DMS53 (cell line): ENCODE results near the gene TPRA1.

Experiments used
- DNase-seq: peaks from one replicate; lab custom pipeline; 2025; lab: John Stamatoyannopoulos, UW

TPRA1 gene

GRCh38 chr3:127590593-127591465, at the start of gene TPRA1:
Gene TPRA1, minus strand, starts transcription at chr3:127590733. Its CDS starts 10,587 bp downstream, at chr3:127580146.
- peak; percentile 97 for DNase-seq

GRCh38 chr3:127640042-127640355, 49.5 kb upstream of the TPRA1 start:
- no peak for DNase-seq

GRCh38 chr3:127639173-127640041, 48.9 kb upstream of the TPRA1 start:
- no peak for DNase-seq

- no peak for DNase-seq
These were observed 47.4 kb upstream of the TPRA1 start for GRCh38 chr3:127637971-127638370.

- peak; percentile 17 for DNase-seq
These were observed 47.0 kb upstream of the TPRA1 start for GRCh38 chr3:127637546-127637945.

DNA sequence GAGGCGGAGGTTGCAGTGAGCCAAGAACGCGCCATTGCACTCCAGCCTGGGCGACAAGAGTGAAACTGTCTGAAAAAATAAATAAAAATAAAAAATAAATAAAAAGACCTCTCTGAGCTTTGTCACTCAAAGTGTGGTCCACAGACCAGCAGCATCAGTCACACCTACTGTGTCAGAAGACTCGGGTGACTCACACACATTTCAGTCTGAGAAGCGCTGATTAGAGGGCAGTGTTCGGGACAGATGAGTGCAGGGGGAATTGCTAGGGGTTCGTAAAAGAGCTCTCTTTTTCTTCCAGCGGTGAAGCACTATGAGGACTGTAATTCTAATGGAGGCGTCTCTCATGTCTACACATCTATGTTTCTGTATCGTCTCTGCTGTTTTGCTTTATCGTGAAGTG, 44.1 kb upstream of the TPRA1 start:
- DNase-seq, result no peak

- peak; percentile 9 for DNase-seq
These were observed 41.7 kb upstream of the TPRA1 start for GRCh38 chr3:127632035-127632820.

- peak; percentile 92 for DNase-seq
These were observed 40.5 kb upstream of the TPRA1 start for GRCh38 chr3:127630811-127631714.

GRCh38 chr3:127629467-127630403, 39.2 kb upstream of the TPRA1 start:
- DNase-seq, result peak; percentile 69

DNA sequence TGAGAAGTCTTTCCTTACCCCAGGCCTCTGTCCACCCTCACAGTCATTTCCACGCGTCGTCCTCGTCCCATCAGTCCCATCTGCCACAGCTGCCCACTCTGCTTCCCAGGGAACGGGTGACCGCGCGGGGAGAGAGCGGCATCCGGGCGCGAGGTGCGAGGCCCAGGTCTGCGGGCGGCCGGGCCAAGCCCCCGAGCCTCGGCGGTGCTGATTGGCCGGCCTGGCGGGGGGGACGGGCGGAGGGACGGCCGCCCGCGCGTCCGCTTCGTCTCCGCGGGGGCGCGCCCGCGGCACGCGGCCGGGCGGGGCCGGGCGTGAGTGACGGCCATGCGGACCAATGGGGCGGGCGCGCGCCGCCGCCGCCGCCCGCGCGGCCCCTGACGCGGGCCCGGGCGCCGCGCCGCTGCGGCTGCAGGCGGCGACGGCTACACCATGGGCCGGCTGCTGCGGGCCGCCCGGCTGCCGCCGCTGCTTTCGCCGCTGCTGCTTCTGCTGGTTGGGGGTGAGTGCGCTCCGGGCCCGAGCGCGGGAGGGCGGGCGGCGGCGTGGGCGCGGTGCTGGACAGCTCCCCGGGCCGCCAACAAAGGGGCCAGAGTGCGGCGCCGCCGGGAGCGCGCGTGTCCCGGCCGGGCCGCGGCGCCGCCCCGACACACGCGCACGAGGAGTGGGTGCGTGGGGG, 38.4 kb upstream of the TPRA1 start, which contains the start of gene PODXL2:
Gene PODXL2, plus strand, starts transcription at position 398 of the 679 bp plus-strand sequence. Its CDS starts 35 bp downstream, at position 433.
- peak; percentile 90 for DNase-seq

GRCh38 chr3:127628426-127628787, 37.9 kb upstream of the TPRA1 start:
- no peak for DNase-seq

GRCh38 chr3:127625821-127626220, 35.3 kb upstream of the TPRA1 start:
- DNase-seq, result no peak

DNA sequence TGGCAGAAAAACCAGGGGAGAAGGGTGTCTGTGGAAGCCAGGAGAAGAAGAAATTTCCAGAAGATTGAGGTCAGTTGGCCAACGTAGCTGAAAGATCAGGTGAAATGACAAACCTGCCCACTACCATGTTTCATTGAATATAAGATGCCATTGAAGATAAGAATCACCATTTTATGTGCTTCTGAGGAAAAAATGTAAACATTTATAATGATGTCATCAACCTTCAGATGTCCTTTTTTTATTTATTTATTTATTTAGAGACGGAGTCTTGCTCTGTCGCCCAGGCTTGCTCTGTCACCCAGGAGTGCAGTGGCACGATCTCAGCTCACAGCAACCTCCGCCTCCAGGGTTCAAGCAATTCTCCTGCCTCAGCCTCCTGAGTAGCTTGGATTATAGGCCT, 33.5 kb upstream of the TPRA1 start:
- no peak for DNase-seq

DNA sequence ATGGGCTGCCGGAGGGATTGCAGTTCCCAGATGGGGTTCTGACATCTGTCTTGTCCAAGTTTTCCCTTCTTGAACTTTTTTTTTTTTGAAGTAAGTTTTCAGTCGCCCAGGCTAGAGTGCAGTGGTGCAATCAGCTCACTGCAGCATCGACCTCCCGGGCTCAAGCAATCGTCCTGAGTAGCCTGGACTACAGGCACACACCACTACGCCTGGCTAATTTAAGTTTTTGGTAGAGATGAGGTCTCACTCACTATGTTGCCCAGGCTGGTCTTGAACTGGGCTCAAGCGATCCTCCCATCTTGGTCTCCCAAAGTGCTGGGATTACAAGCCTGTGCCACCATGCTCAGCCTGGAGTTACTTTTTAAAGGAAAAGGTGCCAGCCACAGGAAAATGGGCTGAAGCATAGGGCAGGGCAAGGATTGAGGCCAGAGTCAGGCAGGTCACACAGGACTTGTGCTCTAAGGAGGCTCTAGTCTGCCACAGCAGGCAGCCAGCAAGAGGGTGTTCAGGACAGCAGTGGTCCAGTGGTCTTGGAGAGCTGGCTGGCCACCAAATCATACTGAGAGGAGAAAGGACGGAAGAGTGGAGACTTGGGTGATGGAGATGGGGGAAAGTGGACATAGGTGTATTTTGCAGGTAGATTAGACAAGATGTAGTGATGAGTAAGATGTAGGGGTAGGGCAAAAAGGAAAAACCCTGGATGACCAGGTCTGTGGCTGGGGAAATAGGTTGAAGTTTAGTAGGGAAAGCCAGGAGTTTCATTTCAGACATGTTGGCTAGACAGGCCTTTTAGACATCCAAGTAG, 32.4 kb upstream of the TPRA1 start:
- no peak for DNase-seq

- DNase-seq, result no peak
These were observed 31.5 kb upstream of the TPRA1 start for GRCh38 chr3:127622031-127622430.

DNA sequence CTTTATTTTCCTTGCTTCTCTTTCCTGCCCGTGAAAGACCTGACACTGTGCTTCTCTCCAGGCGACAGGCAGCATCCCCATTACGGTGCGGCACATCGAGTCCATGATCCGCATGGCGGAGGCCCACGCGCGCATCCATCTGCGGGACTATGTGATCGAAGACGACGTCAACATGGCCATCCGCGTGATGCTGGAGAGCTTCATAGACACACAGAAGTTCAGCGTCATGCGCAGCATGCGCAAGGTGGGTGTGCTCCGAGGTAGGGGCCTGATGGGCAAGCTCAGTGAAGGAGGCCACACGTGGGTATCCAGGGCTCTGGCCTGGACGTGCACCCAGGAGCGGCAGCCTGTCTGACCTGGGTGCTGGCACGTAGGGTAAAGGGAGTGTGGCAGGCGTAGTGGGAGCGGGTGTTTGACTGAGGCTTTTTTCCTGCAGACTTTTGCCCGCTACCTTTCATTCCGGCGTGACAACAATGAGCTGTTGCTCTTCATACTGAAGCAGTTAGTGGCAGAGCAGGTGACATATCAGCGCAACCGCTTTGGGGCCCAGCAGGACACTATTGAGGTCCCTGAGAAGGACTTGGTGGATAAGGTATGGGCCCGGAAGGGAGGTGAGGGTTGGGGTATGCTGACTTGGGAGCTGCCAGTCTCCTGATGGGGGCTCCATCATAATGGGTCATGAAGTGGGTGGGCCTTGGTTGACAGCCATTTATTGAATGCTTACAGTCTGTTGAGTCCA, 30.3 kb upstream of the TPRA1 start:
- no peak for DNase-seq

GRCh38 chr3:127618891-127619290, 28.4 kb upstream of the TPRA1 start:
- no peak for DNase-seq
